ENCODE data around the gene ISCA1. TPM values are rescaled to one million over a fixed set of nuclear protein-coding genes. Genes with fewer than 3 reads are reported as not detected.

Gene ISCA1
- total and polyA plus RNA-seq, 10 of the 15 experiments (the other 5 are each of a cell fraction or from before 2014, with no cell fraction given) = 8.9 to 36.0 (median 24.2) TPM

DNA sequence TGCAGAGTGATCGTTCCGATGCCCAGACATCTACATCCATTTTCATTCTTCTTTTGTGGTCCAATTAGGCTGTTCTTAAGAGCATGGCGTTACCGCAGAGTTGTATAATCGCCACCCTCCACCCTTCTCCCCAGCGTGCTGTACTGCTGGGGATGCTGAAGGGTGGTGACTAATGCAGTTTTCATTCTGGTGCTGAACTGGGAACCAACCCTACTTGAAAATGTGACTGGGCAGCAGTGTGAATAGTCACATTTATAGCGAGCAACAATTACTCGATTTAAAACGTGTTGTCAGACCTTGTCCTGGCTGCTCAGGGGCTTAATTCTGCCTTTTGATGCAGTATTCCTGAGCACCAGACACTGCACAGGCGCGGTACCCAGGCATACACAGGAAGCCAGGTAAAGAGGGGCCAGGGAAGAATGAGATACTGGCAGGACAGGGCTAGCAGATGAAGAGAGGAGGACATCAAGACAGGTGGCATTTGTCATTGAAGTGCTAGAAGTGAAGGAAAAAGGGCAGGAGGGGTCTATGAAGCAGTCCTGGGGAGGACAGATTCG lies 719 bp upstream of the ISCA1 start:
- Histone ChIP-seq H3K9ac (ENCODE audit: control insufficient read depth, insufficient read depth, low read length) (peak overlapping the region; percentile 86), H3K9me3 (replicated peaks; ENCODE audit: control insufficient read depth, insufficient read depth, low read length) (no peaks in the 10 kb centered on the region), H3K27ac (ENCODE audit: control insufficient read depth, insufficient read depth) (peak overlapping the region; percentile 64), H3K36me3 (ENCODE audit: control insufficient read depth in 2 of 2, insufficient read depth in 2 of 2, low read length in 1 of 2) (peaks cover 0 to 10% of the 10 kb centered on the region in 2 experiments; a peak in 2 of 4 replicates), H3K27me3 (replicated peaks in 1 of 2; ENCODE audit: control insufficient read depth in 2 of 2, insufficient read depth in 2 of 2, low read length in 1 of 2) (no peaks in the 10 kb centered on the region), H4K20me1 (ENCODE audit: control insufficient read depth, insufficient read depth) (no peaks in the 10 kb centered on the region), H3K4me3 (peak overlapping the region; percentile 83), H3K79me2 (ENCODE audit: control insufficient read depth, insufficient read depth, low read length) (peaks cover 20% of the 10 kb centered on the region), H3K4me1 (ENCODE audit: control insufficient read depth, insufficient read depth, low read length) (peaks cover 5% of the 10 kb centered on the region; the same call in 1 of the 2 replicates), H2AFZ (ENCODE audit: control insufficient read depth, low read depth, low read length) (peak overlapping the region; percentile 95), H3K4me2 (ENCODE audit: control insufficient read depth, insufficient read depth) (peak overlapping the region; percentile 97)
- DNase-seq (ENCODE audit: low read depth, low spot score) (no peak), FAIRE-seq (no peak), ATAC-seq (peak; percentile 37)
- TF ChIP-seq, protein P1, sequence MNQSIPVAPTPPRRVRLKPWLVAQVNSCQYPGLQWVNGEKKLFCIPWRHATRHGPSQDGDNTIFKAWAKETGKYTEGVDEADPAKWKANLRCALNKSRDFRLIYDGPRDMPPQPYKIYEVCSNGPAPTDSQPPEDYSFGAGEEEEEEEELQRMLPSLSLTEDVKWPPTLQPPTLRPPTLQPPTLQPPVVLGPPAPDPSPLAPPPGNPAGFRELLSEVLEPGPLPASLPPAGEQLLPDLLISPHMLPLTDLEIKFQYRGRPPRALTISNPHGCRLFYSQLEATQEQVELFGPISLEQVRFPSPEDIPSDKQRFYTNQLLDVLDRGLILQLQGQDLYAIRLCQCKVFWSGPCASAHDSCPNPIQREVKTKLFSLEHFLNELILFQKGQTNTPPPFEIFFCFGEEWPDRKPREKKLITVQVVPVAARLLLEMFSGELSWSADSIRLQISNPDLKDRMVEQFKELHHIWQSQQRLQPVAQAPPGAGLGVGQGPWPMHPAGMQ (IDR thresholded peaks at IDR 0.05; ENCODE audit: borderline replicate concordance) = no peak
- peak; percentile 20; the same call in 1 of the 2 replicates for TF ChIP-seq RUNX3 (IDR thresholded peaks at IDR 0.05; ENCODE audit: low read length)
- TF ChIP-seq RAD51 (IDR thresholded peaks at IDR 0.05) = no peak
- TF ChIP-seq BCL11A (IDR thresholded peaks at IDR 0.05; ENCODE audit: low read depth, low read length) = peak; percentile 27; the same call in 1 of the 2 replicates
- TF ChIP-seq SMARCA5 (IDR thresholded peaks at IDR 0.05) = no peak
- WGBS (ENCODE audit: insufficient coverage, insufficient replicate concordance, low lambda C conversion rate, missing lambda C conversion rate) = 21% methylated on average over 12 of the region's 12 CpGs
- ChIA-PET RAD21 (ENCODE audit: unreplicated experiment) (interaction anchor here (0.7 kb wide), 1 partner anchor 39 kb away, joined by 3 read pairs; no protein-coding TSS in a partner anchor), SMC1A (ENCODE audit: uncharacterized antibody, unreplicated experiment) (interaction anchor here (0.8 to 1.3 kb wide), 2 partner anchors 67 to 81 kb away, joined by 4 to 5 read pairs; no protein-coding TSS in a partner anchor), POLR2A (interaction anchor here (0.8 to 1.3 kb wide), 3 partner anchors 19 to 66 kb away, joined by 4 to 7 read pairs (median 5); no protein-coding TSS in a partner anchor), CTCF (interaction anchor here (0.7 kb wide), 1 partner anchor 80 kb away, joined by 3 read pairs; no protein-coding TSS in a partner anchor)
- in situ Hi-C loops (cut with MboI) = loop anchor here (25.0 kb wide), 1 partner anchor 471 kb away; no protein-coding TSS in a partner anchor
- TSS peak; percentile 87 for BruUV-seq (replicated peaks)
- intact Hi-C loops (cut with micrococcal nuclease; ENCODE audit: unreplicated experiment) = loop anchor here (2.0 kb wide), 1 partner anchor 68 kb away; no protein-coding TSS in a partner anchor

Measured in GM12878 (cell line).